ENCODE results near the gene ARHGAP26.
A peak's percentile ranks its signal among the peaks of the same experiment; 100 is the strongest.
"Not testable (repeated sequence)": the region's sequence is repeated elsewhere in the genome, so short reads cannot be mapped to it uniquely, and the experiment has no call there.

The ARHGAP26 gene

GRCh38 chr5:142969186-142969585 lies 199.0 kb downstream of the ARHGAP26 start:
- DNase-seq (ENCODE audit: extremely low spot score, insufficient read length, low read depth) (no peak), FAIRE-seq (no peak)

GRCh38 chr5:142969624-142970439 lies 199.7 kb downstream of the ARHGAP26 start:
- no peak for FAIRE-seq
- no peak for DNase-seq (ENCODE audit: extremely low spot score, insufficient read length, low read depth)

GRCh38 chr5:142970440-142971030 lies 200.4 kb downstream of the ARHGAP26 start:
- DNase-seq (ENCODE audit: extremely low spot score, insufficient read length, low read depth) = no peak
- FAIRE-seq = no peak

GRCh38 chr5:142971303-142972013 lies 201.3 kb downstream of the ARHGAP26 start:
- DNase-seq (ENCODE audit: extremely low spot score, insufficient read length, low read depth) = no peak
- FAIRE-seq = peak; percentile 36

- FAIRE-seq (no peak), DNase-seq (ENCODE audit: extremely low spot score, insufficient read length, low read depth) (no peak)
Measured at GRCh38 chr5:142972064-142972570, 201.9 kb downstream of the ARHGAP26 start.

GRCh38 chr5:142973932-142974331 lies 203.8 kb downstream of the ARHGAP26 start:
- DNase-seq (ENCODE audit: extremely low spot score, insufficient read length, low read depth) (no peak), FAIRE-seq (no peak)

- DNase-seq (ENCODE audit: extremely low spot score, insufficient read length, low read depth) (no peak), FAIRE-seq (no peak)
Measured at GRCh38 chr5:142974409-142974808, 204.2 kb downstream of the ARHGAP26 start.

GRCh38 chr5:142976861-142977260 lies 206.7 kb downstream of the ARHGAP26 start:
- FAIRE-seq (no peak), DNase-seq (ENCODE audit: extremely low spot score, insufficient read length, low read depth) (no peak)

GRCh38 chr5:142977363-142978051 lies 207.3 kb downstream of the ARHGAP26 start:
- FAIRE-seq (peak; percentile 82), DNase-seq (ENCODE audit: extremely low spot score, insufficient read length, low read depth) (no peak)

- FAIRE-seq = no peak
- DNase-seq (ENCODE audit: extremely low spot score, insufficient read length, low read depth) = no peak
Measured at GRCh38 chr5:142978252-142978651, 208.1 kb downstream of the ARHGAP26 start.

GRCh38 chr5:142978726-142979125 lies 208.5 kb downstream of the ARHGAP26 start:
- FAIRE-seq (no peak), DNase-seq (ENCODE audit: extremely low spot score, insufficient read length, low read depth) (no peak)

GRCh38 chr5:142979636-142980035 lies 209.5 kb downstream of the ARHGAP26 start:
- FAIRE-seq (no peak), DNase-seq (ENCODE audit: extremely low spot score, insufficient read length, low read depth) (no peak)

- FAIRE-seq (no peak), DNase-seq (ENCODE audit: extremely low spot score, insufficient read length, low read depth) (no peak)
Measured at GRCh38 chr5:142981475-142981874, 211.3 kb downstream of the ARHGAP26 start.

- FAIRE-seq (no peak), DNase-seq (ENCODE audit: extremely low spot score, insufficient read length, low read depth) (no peak)
Measured at GRCh38 chr5:142981886-142982820, 212.0 kb downstream of the ARHGAP26 start.

GRCh38 chr5:142982821-142983200 lies 212.6 kb downstream of the ARHGAP26 start:
- no peak for DNase-seq (ENCODE audit: extremely low spot score, insufficient read length, low read depth)
- no peak for FAIRE-seq

- no peak for DNase-seq (ENCODE audit: extremely low spot score, insufficient read length, low read depth)
- FAIRE-seq = no peak
Measured at GRCh38 chr5:142984011-142984410, 213.8 kb downstream of the ARHGAP26 start.

- DNase-seq (ENCODE audit: extremely low spot score, insufficient read length, low read depth) = no peak
- no peak for FAIRE-seq
Measured at GRCh38 chr5:142984525-142984924, 214.3 kb downstream of the ARHGAP26 start.

GRCh38 chr5:142989270-142989669 lies 219.1 kb downstream of the ARHGAP26 start:
- FAIRE-seq; DNase-seq (ENCODE audit: extremely low spot score, insufficient read length, low read depth): not testable (repeated sequence)

GRCh38 chr5:142990073-142990472 lies 219.9 kb downstream of the ARHGAP26 start:
- FAIRE-seq; DNase-seq (ENCODE audit: extremely low spot score, insufficient read length, low read depth): not testable (repeated sequence)
